Tibial nerve (tissue), 3 donors: ENCODE data around the gene ST8SIA5.

ENCODE experiments used
- CTCF ChIP-seq, 5 experiments: fragments of 200-600 bp in 3 of 5; fragments of 450-650 bp in 2 of 5; sonication (generic) in 3 of 5; IDR thresholded peaks; one replicate each; pipeline ENCODE4 v1.5.1; 2016 to 2019; ENCODE audit warnings: antibody characterized with exemption in 5 of 5, mild to moderate bottlenecking in 3 of 5, moderate library complexity in 2 of 5
- POLR2A ChIP-seq, 2 donors: fragments of 450-650 bp; IDR thresholded peaks; one replicate each; pipeline ENCODE4 v1.6.1; 2017; ENCODE audit warnings: antibody characterized with exemption in 2 of 2, mild to moderate bottlenecking in 2 of 2, moderate library complexity in 2 of 2

GRCh38 chr18:46754661-46755292 is 2.1 kb downstream of the ST8SIA5 start:
- TF ChIP-seq CTCF (IDR thresholded peaks at IDR 0.05) (no peak), POLR2A (IDR thresholded peaks at IDR 0.05) (no peak)
